BJ (cell line): Measurements from ENCODE around the gene GTF3C1. TPM values are rescaled to one million over a fixed set of nuclear protein-coding genes. Genes with fewer than 3 reads are reported as not detected.
"Not testable (repeated sequence)": the region's sequence is repeated elsewhere in the genome, so short reads cannot be mapped to it uniquely, and the experiment has no call there.

Source experiments
- CTCF ChIA-PET: fragments of 350-600 bp; formaldehyde crosslinking; extraction: SDS; loops from one replicate; lab custom pipeline; 2021; ENCODE audit warnings: antibody characterized with exemption, inconsistent platforms; lab: Yijun Ruan, JAX
- POLR2A ChIA-PET: fragments of 300-600 bp; sonication (Branson Sonifier 250); formaldehyde crosslinking; extraction: SDS; loops from one replicate; lab custom pipeline; 2021; ENCODE audit warnings: antibody characterized with exemption; lab: Charles Lee
- DNase-seq: peaks from one replicate; pipeline ENCODE4 v3.0.0-alpha.2; 2011; ENCODE audit warnings: low read depth
- H3K27me3 ChIP-seq: 2 replicates; pipeline ENCODE4 v1.6.0; 2011; ENCODE audit warnings: low read length; ENCODE audit not compliant: control insufficient read depth, insufficient read depth
- H3K36me3 ChIP-seq: 2 replicates; pipeline ENCODE4 v1.5.1; 2011; ENCODE audit warnings: low read length; ENCODE audit not compliant: control insufficient read depth, insufficient read depth
- H3K4me3 ChIP-seq: 2 replicates; pipeline ENCODE4 v1.5.1; 2011; ENCODE audit warnings: low read depth, mild to moderate bottlenecking, control low read depth, low read length
- CTCF ChIP-seq: IDR thresholded peaks from 2 replicates; pipeline ENCODE4 v1.5.1; 2011; ENCODE audit warnings: low read depth, mild to moderate bottlenecking, control low read depth, inconsistent platforms, low read length, moderate library complexity; ENCODE audit not compliant: insufficient read depth
- polyA plus RNA-seq: library from polyadenylated mRNA; depleted of rRNA; stranded (reverse); fragments of >200 nt; gene quantifications from 2 replicates; pipeline ENCODE4 v1.2.3, GENCODE V29; 2011

Gene GTF3C1
- polyA plus RNA-seq, 1 experiment = 35.8 TPM

- CTCF ChIA-PET = interaction anchor here (0.5 to 1.1 kb wide), 3 partner anchors 9 to 97 kb away, joined by 3 read pairs; no protein-coding TSS in a partner anchor
- no peak for DNase-seq
- no peak for TF ChIP-seq CTCF
- POLR2A ChIA-PET = no interaction called here
- H3K27me3 ChIP-seq = no peaks in the 10 kb centered on the region
- H3K4me3 ChIP-seq = no peak overlapping the region
- no peaks in the 10 kb centered on the region for H3K36me3 ChIP-seq
These were observed 115.3 kb downstream of the GTF3C1 start for GRCh38 chr16:27434141-27435051.

GRCh38 chr16:27433636-27434035 lies 116.1 kb downstream of the GTF3C1 start:
- CTCF ChIA-PET = interaction anchor here (0.5 to 1.1 kb wide), 3 partner anchors 10 to 96 kb away, joined by 3 read pairs; no protein-coding TSS in a partner anchor
- no peak for TF ChIP-seq CTCF

GRCh38 chr16:27433191-27433590 lies 116.5 kb downstream of the GTF3C1 start:
- H3K4me3 ChIP-seq, DNase-seq, H3K27me3 ChIP-seq, H3K36me3 ChIP-seq, POLR2A ChIA-PET: not testable (repeated sequence)
- CTCF ChIA-PET = interaction anchor here (1.0 to 1.1 kb wide), 2 partner anchors 10 to 12 kb away, joined by 3 read pairs; no protein-coding TSS in a partner anchor

More at GRCh38 chr16:27433636-27434035, 116.1 kb downstream of the GTF3C1 start:
- DNase-seq = no peak
- H3K36me3 ChIP-seq = no peaks in the 10 kb centered on the region
- no peaks in the 10 kb centered on the region for H3K27me3 ChIP-seq
- H3K4me3 ChIP-seq = no peak overlapping the region
- POLR2A ChIA-PET = no interaction called here

- no peak for TF ChIP-seq CTCF
- DNase-seq = peak; percentile 25
- H3K36me3 ChIP-seq = no peaks in the 10 kb centered on the region
- no peak overlapping the region for H3K4me3 ChIP-seq
- H3K27me3 ChIP-seq = no peaks in the 10 kb centered on the region
- ChIA-PET POLR2A (no interaction called here), CTCF (no interaction called here)
These were observed 117.2 kb downstream of the GTF3C1 start for GRCh38 chr16:27432558-27432957.

GRCh38 chr16:27431773-27432532 lies 117.8 kb downstream of the GTF3C1 start:
- POLR2A ChIA-PET = no interaction called here
- Histone ChIP-seq H3K4me3 (no peak overlapping the region), H3K36me3 (no peaks in the 10 kb centered on the region), H3K27me3 (no peaks in the 10 kb centered on the region)
- CTCF ChIA-PET = no interaction called here
- no peak for DNase-seq
- no peak for TF ChIP-seq CTCF
